Keratinocyte (primary cell): ENCODE measurements around the gene SLC25A42. TPM values are rescaled to one million over a fixed set of nuclear protein-coding genes. Genes with fewer than 3 reads are reported as not detected.

Experiments used
- DNase-seq: peaks from one replicate; pipeline ENCODE4 v3.0.0-alpha.2; 2011; ENCODE audit warnings: low read depth, missing footprints, low spot score
- FAIRE-seq: peaks from 2 replicates; lab custom pipeline; 2011; peaks lifted over from hg19 to GRCh38; lab: Jason Lieb, UNC
- H2AFZ ChIP-seq: 2 replicates; pipeline ENCODE4 v1.6.0; 2012; ENCODE audit warnings: low read length, control low read depth, inconsistent platforms; ENCODE audit not compliant: control insufficient read depth
- H3K27ac ChIP-seq: 2 replicates; pipeline ENCODE4 v1.5.1; 2011; ENCODE audit warnings: low read length; ENCODE audit not compliant: control insufficient read depth, insufficient read depth
- H3K27me3 ChIP-seq: 3 replicates; pipeline ENCODE4 v1.6.0; 2011; ENCODE audit warnings: low read length; ENCODE audit not compliant: control insufficient read depth, insufficient read depth; ENCODE audit errors: extremely low read depth
- H3K36me3 ChIP-seq, 2 experiments: 2 replicates in 1 of 2; 3 replicates in 1 of 2; pipeline ENCODE4 v1.5.1; 2011; ENCODE audit warnings: low read length in 2 of 2, mild to moderate bottlenecking in 1 of 2; ENCODE audit not compliant: control insufficient read depth in 2 of 2, insufficient read depth in 2 of 2; ENCODE audit errors: extremely low read depth in 1 of 2
- H3K4me1 ChIP-seq: 3 replicates; pipeline ENCODE4 v1.5.1; 2011; ENCODE audit warnings: low read length; ENCODE audit not compliant: control insufficient read depth, insufficient read depth; ENCODE audit errors: extremely low read depth
- H3K4me2 ChIP-seq: 3 replicates; pipeline ENCODE4 v1.6.0; 2011; ENCODE audit warnings: low read depth, low read length; ENCODE audit not compliant: control insufficient read depth, insufficient read depth; ENCODE audit errors: extremely low read depth
- H3K4me3 ChIP-seq, 3 experiments: fragments of 200-600 bp in 1 of 3; sonication (generic) in 1 of 3; 2 replicates in 2 of 3; 3 replicates in 1 of 3; pipeline ENCODE4 v1.5.1; 2011 to 2016; ENCODE audit warnings: low read length in 3 of 3, mild to moderate bottlenecking in 3 of 3, control low read depth in 2 of 3, inconsistent platforms in 1 of 3, low read depth in 1 of 3, mixed read lengths in 1 of 3, mixed run types in 1 of 3, moderate library complexity in 1 of 3; ENCODE audit not compliant: control insufficient read depth in 2 of 3, insufficient read depth in 2 of 3; ENCODE audit errors: extremely low read depth in 1 of 3
- H3K79me2 ChIP-seq: 2 replicates; pipeline ENCODE4 v1.6.0; 2012; ENCODE audit warnings: low read length; ENCODE audit not compliant: control insufficient read depth, insufficient read depth
- H3K9ac ChIP-seq: 3 replicates; pipeline ENCODE4 v1.6.0; 2011; ENCODE audit warnings: low read length; ENCODE audit not compliant: control insufficient read depth, insufficient read depth; ENCODE audit errors: extremely low read depth
- H3K9me1 ChIP-seq: 3 replicates; pipeline ENCODE4 v1.6.0; 2011; ENCODE audit warnings: low read length; ENCODE audit not compliant: control insufficient read depth, insufficient read depth; ENCODE audit errors: extremely low read depth
- H3K9me3 ChIP-seq: 2 replicates; pipeline ENCODE4 v1.5.1; 2012; ENCODE audit warnings: low read depth, low read length; ENCODE audit not compliant: control insufficient read depth
- H4K20me1 ChIP-seq: 3 replicates; pipeline ENCODE4 v1.6.0; 2011; ENCODE audit warnings: low read length; ENCODE audit not compliant: control insufficient read depth, insufficient read depth; ENCODE audit errors: extremely low read depth
- EZH2 ChIP-seq: IDR thresholded peaks from one replicate; pipeline ENCODE4 v1.6.1; 2012; ENCODE audit warnings: inconsistent platforms, mild to moderate bottlenecking, low read length, moderate library complexity
- dilution Hi-C: fragments of 300-500 bp; cut with MboI; formaldehyde crosslinking; loops from one replicate; pipeline ENCODE4 v1.7.0; 2020; ENCODE audit warnings: low sequenced_read_pairs; ENCODE audit not compliant: extremely low pct_ligation_motif_present
- polyA plus RNA-seq, 5 experiments: library from polyadenylated mRNA; depleted of rRNA in 3 of 5; stranded (reverse) in 3 of 5; stranded (forward) in 1 of 5; unstranded in 1 of 5; fragments of >200 nt; gene quantifications; 1 replicate in 1 of 5; 2 replicates in 3 of 5; 3 replicates in 1 of 5; pipeline versions ENCODE4 v1.2.1 to v1.2.3, GENCODE V29; 2011 to 2012; ENCODE audit warnings: missing spikeins in 2 of 5, low read depth in 1 of 5, low replicate concordance in 1 of 5
- TF ChIP-seq, protein P1 (sequence below), 3 experiments: IDR thresholded peaks in 1 of 3; conservative IDR thresholded peaks in 1 of 3; optimal IDR thresholded peaks in 1 of 3; 2 replicates in 2 of 3; 3 replicates in 1 of 3; pipeline versions ENCODE3 to v1.5.1; 2011; ENCODE audit warnings: low read length in 3 of 3, mild to moderate bottlenecking in 3 of 3, moderate library complexity in 2 of 3, control low read depth in 1 of 3, inconsistent platforms in 1 of 3; ENCODE audit not compliant: insufficient read depth in 2 of 3; ENCODE audit errors: extremely low read depth in 1 of 3

Gene SLC25A42
- polyA plus RNA-seq, 1 donor (not counting 4 experiments of a cell fraction or from before 2014, with no cell fraction given), result 1.2 TPM

DNA sequence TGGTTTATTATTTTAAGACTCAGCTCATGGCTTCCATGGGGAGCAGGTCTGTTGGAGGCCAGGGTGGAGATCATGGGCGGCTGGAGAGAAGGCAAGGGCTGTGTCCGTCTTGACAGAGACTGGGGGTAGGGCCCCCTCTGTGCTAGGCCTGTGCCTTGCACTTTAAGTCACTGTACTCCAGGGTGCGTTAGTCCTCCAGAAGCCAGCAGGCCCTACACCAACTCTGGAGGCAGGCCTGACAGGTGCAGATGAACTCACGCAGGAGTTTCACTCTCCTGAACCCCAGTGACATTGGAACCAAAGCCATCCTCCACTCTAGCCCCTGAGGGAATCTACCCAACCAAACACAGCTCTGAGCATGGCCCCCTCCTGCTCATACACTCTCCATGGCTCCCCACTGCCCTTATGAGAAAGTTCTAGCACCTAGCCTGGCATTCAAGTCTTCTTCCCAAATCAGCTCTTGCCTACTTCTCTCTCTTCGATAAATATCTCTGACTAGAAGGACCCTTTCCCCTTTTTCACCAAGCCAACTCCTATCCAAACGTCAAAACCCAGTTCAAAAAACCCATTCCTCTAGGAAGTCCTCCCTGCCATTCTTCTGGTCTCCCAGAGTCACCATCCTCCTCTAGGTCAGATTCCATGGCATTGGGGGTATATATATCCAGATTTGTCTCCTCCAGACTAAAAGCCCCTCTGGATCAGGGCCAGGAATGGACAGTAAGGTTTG is 91.1 kb downstream of the SLC25A42 start:
- dilution Hi-C loops, result no loop called here
- FAIRE-seq (no peak), DNase-seq (no peak)
- no peaks in the 10 kb centered on the region for H3K9me3 ChIP-seq
- H3K27ac ChIP-seq, result no peak overlapping the region
- H3K4me1 ChIP-seq, result no peaks in the 10 kb centered on the region
- H3K4me3 ChIP-seq, result no peak overlapping the region
- no peaks in the 10 kb centered on the region for H4K20me1 ChIP-seq
- no peak overlapping the region for H3K4me2 ChIP-seq
- H2AFZ ChIP-seq, result no peak overlapping the region
- H3K9ac ChIP-seq, result no peak overlapping the region
- H3K27me3 ChIP-seq, result no peaks in the 10 kb centered on the region
- H3K36me3 ChIP-seq, result no peaks in the 10 kb centered on the region
- no peak for TF ChIP-seq EZH2
- TF ChIP-seq, protein P1, sequence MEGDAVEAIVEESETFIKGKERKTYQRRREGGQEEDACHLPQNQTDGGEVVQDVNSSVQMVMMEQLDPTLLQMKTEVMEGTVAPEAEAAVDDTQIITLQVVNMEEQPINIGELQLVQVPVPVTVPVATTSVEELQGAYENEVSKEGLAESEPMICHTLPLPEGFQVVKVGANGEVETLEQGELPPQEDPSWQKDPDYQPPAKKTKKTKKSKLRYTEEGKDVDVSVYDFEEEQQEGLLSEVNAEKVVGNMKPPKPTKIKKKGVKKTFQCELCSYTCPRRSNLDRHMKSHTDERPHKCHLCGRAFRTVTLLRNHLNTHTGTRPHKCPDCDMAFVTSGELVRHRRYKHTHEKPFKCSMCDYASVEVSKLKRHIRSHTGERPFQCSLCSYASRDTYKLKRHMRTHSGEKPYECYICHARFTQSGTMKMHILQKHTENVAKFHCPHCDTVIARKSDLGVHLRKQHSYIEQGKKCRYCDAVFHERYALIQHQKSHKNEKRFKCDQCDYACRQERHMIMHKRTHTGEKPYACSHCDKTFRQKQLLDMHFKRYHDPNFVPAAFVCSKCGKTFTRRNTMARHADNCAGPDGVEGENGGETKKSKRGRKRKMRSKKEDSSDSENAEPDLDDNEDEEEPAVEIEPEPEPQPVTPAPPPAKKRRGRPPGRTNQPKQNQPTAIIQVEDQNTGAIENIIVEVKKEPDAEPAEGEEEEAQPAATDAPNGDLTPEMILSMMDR (optimal IDR thresholded peaks at IDR 0.05 in 1 of 3, IDR thresholded peaks at IDR 0.05 in 1 of 3, conservative IDR thresholded peaks at IDR 0.05 in 1 of 3; ENCODE audit: extremely low read depth in 1 of 3, insufficient read depth in 2 of 3, low read length in 3 of 3), result no peak
- H3K9me1 ChIP-seq, result no peaks in the 10 kb centered on the region
- no peaks in the 10 kb centered on the region for H3K79me2 ChIP-seq

DNA sequence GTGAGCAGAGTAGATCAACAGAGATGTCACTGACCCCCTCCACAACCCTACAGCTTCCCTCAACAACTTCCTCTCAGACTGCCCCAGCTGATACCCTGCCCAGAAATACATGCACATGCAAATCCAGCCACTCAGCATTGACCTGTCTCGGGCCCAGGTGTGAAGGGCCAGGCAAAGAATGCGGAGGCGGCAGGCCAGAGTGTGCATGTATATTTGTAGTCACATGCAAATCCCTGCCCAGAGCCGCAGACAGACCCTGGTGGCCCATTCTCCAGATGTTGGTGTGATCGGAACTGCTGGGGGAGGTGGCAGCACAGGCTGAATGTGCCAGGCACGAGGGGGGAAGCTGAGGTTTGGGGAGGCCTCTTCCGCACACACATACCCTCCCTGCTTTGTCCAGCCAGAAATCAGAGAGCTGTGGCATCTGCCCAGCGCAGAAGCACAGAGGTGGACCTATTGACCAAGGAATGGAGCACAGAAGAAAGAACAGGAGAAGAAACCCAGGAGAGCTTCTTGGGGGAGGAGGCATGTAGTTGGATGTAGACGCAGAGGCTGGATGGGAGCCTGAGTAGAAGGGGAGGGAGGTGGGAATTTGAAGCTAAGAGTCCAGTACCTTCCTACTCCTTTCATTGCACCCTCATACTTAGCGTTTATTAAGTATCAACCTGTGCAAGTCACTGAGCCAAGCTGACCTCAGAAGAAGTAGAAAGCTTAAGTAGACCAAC is 91.9 kb downstream of the SLC25A42 start:
- dilution Hi-C loops, result no loop called here
- Histone ChIP-seq H3K9me3 (no peaks in the 10 kb centered on the region), H3K9ac (no peak overlapping the region), H3K9me1 (no peaks in the 10 kb centered on the region), H3K4me3 (no peak overlapping the region), H3K36me3 (no peaks in the 10 kb centered on the region), H2AFZ (no peak overlapping the region), H4K20me1 (no peaks in the 10 kb centered on the region), H3K27me3 (no peaks in the 10 kb centered on the region), H3K79me2 (no peaks in the 10 kb centered on the region), H3K4me2 (no peak overlapping the region), H3K4me1 (no peaks in the 10 kb centered on the region), H3K27ac (no peak overlapping the region)
- FAIRE-seq, result no peak
- DNase-seq, result no peak
- TF ChIP-seq EZH2, result no peak
- TF ChIP-seq, protein P1 (optimal IDR thresholded peaks at IDR 0.05 in 1 of 3, IDR thresholded peaks at IDR 0.05 in 1 of 3, conservative IDR thresholded peaks at IDR 0.05 in 1 of 3; ENCODE audit: extremely low read depth in 1 of 3, insufficient read depth in 2 of 3, low read length in 3 of 3), result no peak
